ENCODE measurements around the gene VAMP2. TPM values are rescaled to one million over a fixed set of nuclear protein-coding genes. Genes with fewer than 3 reads are reported as not detected.

The VAMP2 gene
- total and polyA plus RNA-seq, 9 of the 15 experiments (the other 6 are each of a cell fraction or from before 2014, with no cell fraction given): 2.3 to 31.8 (median 6.0) TPM

- H3K27ac ChIP-seq (ENCODE audit: extremely low read depth, low read depth, low read length): no peak overlapping the region
- in situ Hi-C loops (cut with MboI) (no loop called here), intact Hi-C loops (cut with micrococcal nuclease) (no loop called here)
- BruUV-seq (replicated peaks): no TSS peak
- ChIA-PET CTCF (ENCODE audit: low intra/inter-chr PET ratio) (no interaction called here), POLR2A (interaction anchor here (1.3 kb wide), 1 partner anchor 23 kb away, joined by 4 read pairs; no protein-coding TSS in a partner anchor)
- peak overlapping the region in 1 of 2 experiments; percentile 65; a peak in 1 of 4 replicates for H3K9ac ChIP-seq (ENCODE audit: insufficient read depth in 1 of 2, low read depth in 2 of 2, low read length in 2 of 2)
- H3K36me3 ChIP-seq (ENCODE audit: control insufficient read depth, insufficient read depth, low read length): no peaks in the 10 kb centered on the region
- no peaks in the 10 kb centered on the region for H3K27me3 ChIP-seq (ENCODE audit: control insufficient read depth in 2 of 2, insufficient read depth in 2 of 2, low read length in 2 of 2)
- FAIRE-seq (no peak), ATAC-seq (no peak), DNase-seq (ENCODE audit: extremely low read depth in 1 of 4, low spot score in 3 of 4) (no peak)
- no peaks in the 10 kb centered on the region for H3K79me2 ChIP-seq (ENCODE audit: control insufficient read depth, insufficient read depth, low read length)
- H4K20me1 ChIP-seq (replicated peaks; ENCODE audit: control insufficient read depth, insufficient read depth, low read length): no peaks in the 10 kb centered on the region
- peaks cover 6 to 15% of the 10 kb centered on the region in 2 experiments; a peak in 4 of 5 replicates for H3K4me1 ChIP-seq (replicated peaks in 1 of 2; ENCODE audit: control insufficient read depth in 2 of 2, insufficient read depth in 2 of 2, low read length in 2 of 2)
- no peaks in the 10 kb centered on the region for H3K9me1 ChIP-seq (ENCODE audit: control insufficient read depth, insufficient read depth, low read length)
- 58% methylated on average over 10 of the region's 12 CpGs for WGBS (ENCODE audit: insufficient coverage, low coverage, missing lambda C conversion rate)
- H3K4me2 ChIP-seq (ENCODE audit: insufficient read depth, low read length): no peak overlapping the region
- no peaks in the 10 kb centered on the region for H3K9me3 ChIP-seq (replicated peaks; ENCODE audit: control insufficient read depth, insufficient read depth, low read depth, low read length)
- no peak overlapping the region for H3K4me3 ChIP-seq
- H2AFZ ChIP-seq (ENCODE audit: low read depth, low read length): no peak overlapping the region
- TF ChIP-seq ZNF445 (CRISPR knock-in tag; IDR thresholded peaks at IDR 0.05; ENCODE audit: low read depth) (no peak), TRIM25 (IDR thresholded peaks at IDR 0.05; ENCODE audit: borderline replicate concordance) (no peak), MTA2 (IDR thresholded peaks at IDR 0.05; ENCODE audit: low read depth) (no peak), TEAD4 (IDR thresholded peaks at IDR 0.05; ENCODE audit: low read length) (no peak), TEAD4 (CRISPR knock-in tag; IDR thresholded peaks at IDR 0.05; ENCODE audit: borderline replicate concordance) (no peak), FOXM1 (IDR thresholded peaks at IDR 0.05; ENCODE audit: low read depth) (no peak), FOXM1 (CRISPR knock-in tag; IDR thresholded peaks at IDR 0.05; ENCODE audit: low read depth) (no peak), BRCA1 (IDR thresholded peaks at IDR 0.05) (no peak), BRCA1 (CRISPR knock-in tag; IDR thresholded peaks at IDR 0.05) (no peak), BRF2 (IDR thresholded peaks at IDR 0.05; ENCODE audit: borderline replicate concordance, insufficient read depth, insufficient read length) (no peak), HIVEP1 (CRISPR knock-in tag; IDR thresholded peaks at IDR 0.05) (no peak), VEZF1 (CRISPR knock-in tag; IDR thresholded peaks at IDR 0.05) (no peak)
- TF ChIP-seq, protein P1, sequence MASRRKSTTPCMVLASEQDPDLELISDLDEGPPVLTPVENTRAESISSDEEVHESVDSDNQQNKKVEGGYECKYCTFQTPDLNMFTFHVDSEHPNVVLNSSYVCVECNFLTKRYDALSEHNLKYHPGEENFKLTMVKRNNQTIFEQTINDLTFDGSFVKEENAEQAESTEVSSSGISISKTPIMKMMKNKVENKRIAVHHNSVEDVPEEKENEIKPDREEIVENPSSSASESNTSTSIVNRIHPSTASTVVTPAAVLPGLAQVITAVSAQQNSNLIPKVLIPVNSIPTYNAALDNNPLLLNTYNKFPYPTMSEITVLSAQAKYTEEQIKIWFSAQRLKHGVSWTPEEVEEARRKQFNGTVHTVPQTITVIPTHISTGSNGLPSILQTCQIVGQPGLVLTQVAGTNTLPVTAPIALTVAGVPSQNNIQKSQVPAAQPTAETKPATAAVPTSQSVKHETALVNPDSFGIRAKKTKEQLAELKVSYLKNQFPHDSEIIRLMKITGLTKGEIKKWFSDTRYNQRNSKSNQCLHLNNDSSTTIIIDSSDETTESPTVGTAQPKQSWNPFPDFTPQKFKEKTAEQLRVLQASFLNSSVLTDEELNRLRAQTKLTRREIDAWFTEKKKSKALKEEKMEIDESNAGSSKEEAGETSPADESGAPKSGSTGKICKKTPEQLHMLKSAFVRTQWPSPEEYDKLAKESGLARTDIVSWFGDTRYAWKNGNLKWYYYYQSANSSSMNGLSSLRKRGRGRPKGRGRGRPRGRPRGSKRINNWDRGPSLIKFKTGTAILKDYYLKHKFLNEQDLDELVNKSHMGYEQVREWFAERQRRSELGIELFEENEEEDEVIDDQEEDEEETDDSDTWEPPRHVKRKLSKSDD (conservative IDR thresholded peaks at IDR 0.05; ENCODE audit: low read length): no peak
Observed at GRCh38 chr17:8133399-8133798, 29.3 kb downstream of the VAMP2 start.
